ENCODE data around the gene NEDD4L.

DNA sequence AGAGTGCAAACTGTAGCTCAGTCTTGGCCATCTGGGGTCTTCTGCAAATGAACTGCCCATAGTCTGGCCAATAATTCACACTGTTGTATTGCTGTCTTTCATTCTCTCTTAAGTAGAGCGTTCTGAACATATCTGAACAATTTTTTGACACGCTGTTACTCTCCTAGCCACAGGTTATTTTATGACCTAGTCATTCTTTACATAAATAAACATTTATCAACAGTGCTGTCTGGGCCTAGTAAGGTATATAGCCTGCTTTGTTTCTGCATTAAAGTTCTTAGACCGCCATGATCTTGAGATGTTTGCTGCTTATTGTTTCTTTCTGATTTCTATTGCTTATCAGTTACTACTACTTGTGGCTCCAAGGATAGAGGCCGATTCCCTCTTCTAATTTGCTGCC lies 226.4 kb downstream of the NEDD4L start:
- TF ChIP-seq SMC3 (IDR thresholded peaks at IDR 0.05; ENCODE audit: low read depth, low read length) (no peak), REST (IDR thresholded peaks at IDR 0.05; ENCODE audit: low read depth, low read length) (no peak), CTCF (IDR thresholded peaks at IDR 0.05) (no peak), JUND (IDR thresholded peaks at IDR 0.05) (no peak), ELF1 (IDR thresholded peaks at IDR 0.05) (no peak)

Data from SK-N-SH (cell line).